MCF 10A (cell line): ENCODE data around the gene STIM2. TPM values are rescaled to one million over a fixed set of nuclear protein-coding genes. Genes with fewer than 3 reads are reported as not detected.

Experiments used
- BruUV-seq: library from RNA; stranded (reverse); fragments of 400-500 nt; replicated peaks from 2 replicates; lab custom pipeline; 2021; lab: Mats Ljungman, UMichigan
- CTCF ChIA-PET: fragments of 300-600 bp; sonication (Branson Sonifier 250); formaldehyde crosslinking; extraction: SDS; loops from one replicate; lab custom pipeline; 2021; ENCODE audit warnings: antibody characterized with exemption, inconsistent platforms; lab: Yijun Ruan, JAX
- POLR2A ChIA-PET: fragments of 300-600, 350-650 bp; sonication (Branson Sonifier 250); formaldehyde crosslinking; extraction: SDS; loops from one replicate; lab custom pipeline; 2020; ENCODE audit warnings: antibody characterized with exemption, inconsistent platforms; lab: Yijun Ruan, JAX
- DNase-seq: peaks from one replicate; pipeline ENCODE4 v3.0.0-alpha.2; 2018; ENCODE audit not compliant: unreplicated experiment
- H3K27ac Mint-ChIP-seq: one replicate; pipeline ENCODE4 v1.8.0; 2022; ENCODE audit warnings: mild to moderate bottlenecking, low read depth, mixed read lengths; ENCODE audit not compliant: unreplicated experiment
- H3K27me3 Mint-ChIP-seq: one replicate; pipeline ENCODE4 v1.8.0; 2022; ENCODE audit warnings: mixed read lengths; ENCODE audit not compliant: insufficient read depth, unreplicated experiment
- H3K36me3 Mint-ChIP-seq: one replicate; pipeline ENCODE4 v1.8.0; 2022; ENCODE audit warnings: mild to moderate bottlenecking, moderate library complexity, mixed read lengths; ENCODE audit not compliant: insufficient read depth, unreplicated experiment
- H3K4me1 Mint-ChIP-seq: one replicate; pipeline ENCODE4 v1.8.0; 2022; ENCODE audit warnings: mixed read lengths; ENCODE audit not compliant: insufficient read depth, unreplicated experiment
- H3K4me3 Mint-ChIP-seq: one replicate; pipeline ENCODE4 v1.8.0; 2022; ENCODE audit warnings: mild to moderate bottlenecking, moderate library complexity, mixed read lengths; ENCODE audit not compliant: unreplicated experiment
- H3K9me3 Mint-ChIP-seq: one replicate; pipeline ENCODE4 v1.8.0; 2022; ENCODE audit warnings: mixed read lengths; ENCODE audit not compliant: unreplicated experiment
- CTCF ChIP-seq: fragments of 200-600 bp; IDR thresholded peaks from one replicate; pipeline ENCODE4 v1.8.0; 2022; ENCODE audit warnings: antibody characterized with exemption, mild to moderate bottlenecking; ENCODE audit not compliant: unreplicated experiment
- intact Hi-C: fragments of 100-400 bp; cut with micrococcal nuclease; formaldehyde crosslinking; loops from 2 replicates; pipeline ENCODE4 v1.14.1; 2022
- total RNA-seq: library from RNA; stranded (reverse); gene quantifications from 2 replicates; pipeline ENCODE4 v1.2.3, GENCODE V29; 2022

The STIM2 gene
- total RNA-seq, 1 experiment from 2014 or later = 18.5 TPM

- no peaks in the 10 kb centered on the region for H3K4me1 Mint-ChIP-seq
- BruUV-seq = no TSS peak
- intact Hi-C loops = no loop called here
- DNase-seq = no peak
- H3K4me3 Mint-ChIP-seq = no peak overlapping the region
- ChIA-PET CTCF (interaction anchor here (0.7 kb wide), 1 partner anchor 219 kb away, joined by 4 read pairs; no protein-coding TSS in a partner anchor), POLR2A (interaction anchor here (0.6 kb wide), 2 partner anchors 146 kb away, joined by 3 read pairs; no protein-coding TSS in a partner anchor)
- no peaks in the 10 kb centered on the region for H3K36me3 Mint-ChIP-seq
- H3K9me3 Mint-ChIP-seq = no peaks in the 10 kb centered on the region
- H3K27ac Mint-ChIP-seq = no peak overlapping the region
- TF ChIP-seq CTCF = no peak
- no peaks in the 10 kb centered on the region for H3K27me3 Mint-ChIP-seq
Measured at GRCh38 chr4:27003642-27004113, 143.0 kb downstream of the STIM2 start.

GRCh38 chr4:27005501-27005900 is 144.9 kb downstream of the STIM2 start:
- no peak overlapping the region for H3K4me3 Mint-ChIP-seq
- intact Hi-C loops = no loop called here
- DNase-seq = peak; percentile 67
- no peak for TF ChIP-seq CTCF
- ChIA-PET POLR2A (interaction anchor here (1.7 to 6.9 kb wide), 2 partner anchors 145 to 225 kb away, joined by 12 to 75 read pairs; partner anchors contain the start of gene STIM2), CTCF (interaction anchor here (0.7 to 6.5 kb wide), 4 partner anchors 23 to 1056 kb away, joined by 3 to 68 read pairs (median 3); no protein-coding TSS in a partner anchor)
- H3K27ac Mint-ChIP-seq = peak overlapping the region; percentile 9
- no peaks in the 10 kb centered on the region for H3K27me3 Mint-ChIP-seq
- no TSS peak for BruUV-seq
- no peaks in the 10 kb centered on the region for H3K4me1 Mint-ChIP-seq
- H3K36me3 Mint-ChIP-seq = no peaks in the 10 kb centered on the region
- H3K9me3 Mint-ChIP-seq = no peaks in the 10 kb centered on the region

GRCh38 chr4:27005905-27006590 is 145.4 kb downstream of the STIM2 start:
- no peak for TF ChIP-seq CTCF
- POLR2A ChIA-PET = interaction anchor here (1.7 to 6.9 kb wide), 2 partner anchors 146 to 226 kb away, joined by 12 to 75 read pairs; partner anchors contain the start of gene STIM2
- Mint-ChIP-seq H3K36me3 (no peaks in the 10 kb centered on the region), H3K27me3 (no peaks in the 10 kb centered on the region), H3K9me3 (no peaks in the 10 kb centered on the region), H3K27ac (peak overlapping the region; percentile 9), H3K4me3 (no peak overlapping the region), H3K4me1 (no peaks in the 10 kb centered on the region)
- intact Hi-C loops = no loop called here
- DNase-seq = no peak
- CTCF ChIA-PET = interaction anchor here (0.6 to 6.5 kb wide), 4 partner anchors 23 to 1533 kb away, joined by 3 to 68 read pairs (median 4); no protein-coding TSS in a partner anchor
- no TSS peak for BruUV-seq

- Mint-ChIP-seq H3K27me3 (no peaks in the 10 kb centered on the region), H3K27ac (no peak overlapping the region), H3K4me3 (no peak overlapping the region), H3K36me3 (no peaks in the 10 kb centered on the region), H3K9me3 (no peaks in the 10 kb centered on the region), H3K4me1 (no peaks in the 10 kb centered on the region)
- POLR2A ChIA-PET = interaction anchor here (1.6 to 6.9 kb wide), 2 partner anchors 147 to 227 kb away, joined by 5 to 75 read pairs; partner anchors contain the start of gene STIM2
- DNase-seq = no peak
- TF ChIP-seq CTCF = no peak
- no TSS peak for BruUV-seq
- intact Hi-C loops = no loop called here
- CTCF ChIA-PET = interaction anchor here (0.6 to 6.5 kb wide), 5 partner anchors 228 to 1534 kb away, joined by 3 to 68 read pairs (median 4); no protein-coding TSS in a partner anchor
Measured at GRCh38 chr4:27006646-27007045, 146.0 kb downstream of the STIM2 start.
